Spleen (tissue), 11 donors: Measurements from ENCODE around the gene CYP4F3. TPM values are rescaled to one million over a fixed set of nuclear protein-coding genes. Genes with fewer than 3 reads are reported as not detected.

Experiments
- DNase-seq: peaks from one replicate; pipeline ENCODE4 v3.0.0-alpha.2; 2020
- H3K27ac ChIP-seq, 8 donors: fragments of 200-600 bp; sonication (generic) in 7 of 8; 1 replicate in 4 of 8; 2 replicates in 4 of 8; pipeline versions ENCODE4 v1.5.0 to v1.8.0; 2016 to 2021; ENCODE audit warnings: inconsistent platforms in 4 of 8, mild to moderate bottlenecking in 4 of 8, moderate library complexity in 1 of 8
- H3K27me3 ChIP-seq, 7 donors: fragments of 200-600 bp; sonication (generic) in 6 of 7; replicated peaks in 1 of 7; 1 replicate in 4 of 7; 2 replicates in 3 of 7; pipeline versions ENCODE4 v1.5.0 to v1.8.0; 2016 to 2021; ENCODE audit warnings: inconsistent platforms in 3 of 7, mild to moderate bottlenecking in 1 of 7
- H3K36me3 ChIP-seq, 6 donors: fragments of 200-600 bp; sonication (generic) in 5 of 6; 1 replicate in 4 of 6; 2 replicates in 2 of 6; pipeline versions ENCODE4 v1.5.0 to v1.8.0; 2016 to 2021; ENCODE audit warnings: inconsistent platforms in 2 of 6
- H3K4me1 ChIP-seq, 6 donors: fragments of 200-600 bp; sonication (generic) in 5 of 6; 1 replicate in 3 of 6; 2 replicates in 3 of 6; pipeline versions ENCODE4 v1.5.0 to v1.8.0; 2016 to 2021; ENCODE audit warnings: inconsistent platforms in 3 of 6
- H3K4me3 ChIP-seq, 8 donors: fragments of 200-600 bp; sonication (generic) in 7 of 8; 1 replicate in 4 of 8; 2 replicates in 4 of 8; pipeline versions ENCODE4 v1.5.0 to v1.8.0; 2016 to 2021; ENCODE audit warnings: inconsistent platforms in 4 of 8, mild to moderate bottlenecking in 4 of 8, moderate library complexity in 2 of 8
- H3K9me3 ChIP-seq, 8 donors: fragments of 200-600 bp; sonication (generic) in 7 of 8; 1 replicate in 4 of 8; 2 replicates in 4 of 8; pipeline versions ENCODE4 v1.5.0 to v1.8.0; 2016 to 2021; ENCODE audit warnings: inconsistent platforms in 4 of 8
- POLR2A ChIP-seq, 3 donors: fragments of 450-650 bp; IDR thresholded peaks; one replicate each; pipeline ENCODE4 v1.5.1; 2017; ENCODE audit warnings: antibody characterized with exemption in 3 of 3, mild to moderate bottlenecking in 1 of 3
- POLR2AphosphoS5 ChIP-seq, 3 donors: sonication (generic); formaldehyde crosslinking; IDR thresholded peaks; one replicate each; pipeline ENCODE4 v1.5.1; 2017; ENCODE audit warnings: antibody characterized with exemption in 3 of 3
- WGBS, 5 donors: extraction: QIAGEN DNeasy Blood & Tissue Kit in 3 of 5; methylation state at CpG; one replicate each; pipeline versions ENCODE4 v1.1.5 to v1.1.7; 2013 to 2018; 5-methylcytosine and 5-hydroxymethylcytosine counted together
- intact Hi-C: fragments of 100-400 bp; cut with DNase I; formaldehyde crosslinking; loops from one replicate; pipeline ENCODE4 v1.15.0; 2023; ENCODE audit warnings: low total_unique reads
- polyA plus RNA-seq, 3 donors: library from polyadenylated mRNA; stranded (reverse); fragments of 200-250 nt; gene quantifications; one replicate each; pipeline ENCODE4 v1.2.1, GENCODE V29; 2013
- total RNA-seq, 7 donors: library from RNA; depleted of rRNA in 3 of 7; stranded (reverse); fragments of >200 nt in 3 of 7; fragmentation: NEBNext Ultra II Directional in 4 of 7; extraction: Animal tissue kit (Norgen Biotek cat#: 25700) in 4 of 7; gene quantifications; one replicate each; pipeline versions ENCODE4 v1.1.0 to v1.2.1, GENCODE V29; 2016 to 2021
- TF ChIP-seq, protein P1 (sequence below), 11 experiments: fragments of 200-600 bp in 7 of 11; fragments of 450-650 bp in 4 of 11; sonication (generic) in 4 of 11; IDR thresholded peaks in 8 of 11; conservative IDR thresholded peaks in 3 of 11; 1 replicate in 7 of 11; 2 replicates in 4 of 11; pipeline versions ENCODE4 v1.4.0 to v1.8.0; 2016 to 2021; ENCODE audit warnings: antibody characterized with exemption in 11 of 11, inconsistent platforms in 4 of 11, mild to moderate bottlenecking in 1 of 11
- donor health status: healthy with polysubstance abuse.
- donor health status: DM: no; HTN: no; CAD: no; lungs with moderate emphysema.
- donor health status: DM: no; HTN: no; CAD: no.
- donor health status: Bipolar disorder and iron deficiency.
- donor health status: healthy.
- donor health status: DM: no; HTN: no; CAD: no.
- donor health status: DM: yes; HTN: yes; CAD: no.

The CYP4F3 gene
- total and polyA plus RNA-seq, 10 donors, result 0.03 to 44.1 (median 5.2) TPM

DNA sequence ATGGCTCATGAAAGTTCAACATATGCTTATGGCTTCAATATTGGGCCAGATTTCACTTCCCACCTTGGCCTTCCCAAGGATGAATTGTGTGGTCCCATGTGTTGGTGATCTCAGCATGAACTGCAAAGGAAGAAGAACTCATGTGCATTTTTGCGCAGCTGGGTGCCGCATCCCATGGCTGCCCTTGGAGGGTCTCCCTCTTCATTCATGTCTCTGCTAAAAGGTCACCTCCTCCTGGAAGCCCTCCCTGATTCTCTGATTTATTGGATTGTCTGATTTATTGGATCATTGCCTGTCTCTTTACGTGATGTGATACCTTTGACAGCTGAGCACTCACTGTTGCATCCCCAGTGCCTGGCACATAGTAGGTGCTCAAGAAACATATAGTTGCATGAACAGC, 27.4 kb upstream of the CYP4F3 start:
- no peaks in the 10 kb centered on the region for H3K36me3 ChIP-seq
- H3K9me3 ChIP-seq, result no peaks in the 10 kb centered on the region
- TF ChIP-seq POLR2AphosphoS5 (IDR thresholded peaks at IDR 0.05) (no peak), POLR2A (IDR thresholded peaks at IDR 0.05) (no peak)
- TF ChIP-seq, protein P1, sequence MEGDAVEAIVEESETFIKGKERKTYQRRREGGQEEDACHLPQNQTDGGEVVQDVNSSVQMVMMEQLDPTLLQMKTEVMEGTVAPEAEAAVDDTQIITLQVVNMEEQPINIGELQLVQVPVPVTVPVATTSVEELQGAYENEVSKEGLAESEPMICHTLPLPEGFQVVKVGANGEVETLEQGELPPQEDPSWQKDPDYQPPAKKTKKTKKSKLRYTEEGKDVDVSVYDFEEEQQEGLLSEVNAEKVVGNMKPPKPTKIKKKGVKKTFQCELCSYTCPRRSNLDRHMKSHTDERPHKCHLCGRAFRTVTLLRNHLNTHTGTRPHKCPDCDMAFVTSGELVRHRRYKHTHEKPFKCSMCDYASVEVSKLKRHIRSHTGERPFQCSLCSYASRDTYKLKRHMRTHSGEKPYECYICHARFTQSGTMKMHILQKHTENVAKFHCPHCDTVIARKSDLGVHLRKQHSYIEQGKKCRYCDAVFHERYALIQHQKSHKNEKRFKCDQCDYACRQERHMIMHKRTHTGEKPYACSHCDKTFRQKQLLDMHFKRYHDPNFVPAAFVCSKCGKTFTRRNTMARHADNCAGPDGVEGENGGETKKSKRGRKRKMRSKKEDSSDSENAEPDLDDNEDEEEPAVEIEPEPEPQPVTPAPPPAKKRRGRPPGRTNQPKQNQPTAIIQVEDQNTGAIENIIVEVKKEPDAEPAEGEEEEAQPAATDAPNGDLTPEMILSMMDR (IDR thresholded peaks at IDR 0.05 in 8 of 11, conservative IDR thresholded peaks at IDR 0.05 in 3 of 11), result no peak
- H3K4me1 ChIP-seq, result no peaks in the 10 kb centered on the region
- H3K27me3 ChIP-seq, result peaks cover 0 to 49% (median 0%) of the 10 kb centered on the region in 7 donors
- intact Hi-C loops, result no loop called here
- 79 to 94% (median 87%) methylated on average over 3 of the region's 3 CpGs for WGBS, 5 donors
- DNase-seq, result no peak
- H3K4me3 ChIP-seq, result no peak overlapping the region
- no peak overlapping the region for H3K27ac ChIP-seq

DNA sequence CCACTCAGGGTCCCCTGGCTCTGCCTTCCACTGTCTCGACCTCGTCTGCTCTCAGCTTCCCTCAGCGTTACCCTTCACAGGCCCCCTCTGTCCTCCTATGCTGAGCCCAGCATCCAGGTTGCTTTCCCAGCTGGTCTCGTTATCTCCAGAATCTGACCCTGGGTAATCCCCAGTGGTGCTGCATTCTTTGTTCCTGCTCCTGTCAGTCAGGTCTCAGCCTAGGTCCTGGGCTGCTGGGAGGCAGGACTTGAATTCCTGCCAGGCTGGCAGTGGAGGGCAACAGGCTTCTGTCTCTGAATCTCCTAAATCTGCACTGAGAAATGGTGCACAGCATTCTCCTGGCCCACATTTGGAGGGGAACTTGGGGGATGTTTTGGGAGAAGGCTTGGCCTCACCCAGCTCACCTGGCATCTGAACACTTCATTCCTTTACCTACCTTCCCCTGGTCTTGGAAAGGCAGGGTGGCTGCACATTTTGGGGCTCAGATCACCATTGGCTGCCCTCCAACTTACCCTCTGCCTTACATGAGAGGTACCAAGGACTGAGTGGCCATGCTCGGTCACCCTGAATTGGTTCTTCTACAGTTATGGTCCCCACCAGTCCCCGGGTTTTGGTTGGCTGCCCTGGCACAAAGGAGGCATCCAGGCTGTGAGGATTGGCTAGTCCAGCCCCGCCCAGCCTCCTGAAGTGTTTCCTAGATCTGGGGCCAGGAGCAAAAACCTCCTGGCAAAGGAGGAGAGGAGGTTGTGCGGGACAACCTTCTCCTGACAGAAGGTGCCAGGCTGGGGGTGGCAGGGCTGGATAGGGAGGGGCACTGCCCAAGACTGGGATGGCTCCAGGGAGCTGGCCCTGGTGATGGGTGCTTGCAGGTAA, 26.0 kb upstream of the CYP4F3 start, which contains the start of gene CYP4F8:
TSS of gene CYP4F8 (plus strand) at position 712 of the 873 bp plus-strand sequence. CDS start 399 bp downstream, outside the sequence.
- Histone ChIP-seq H3K4me1 (no peaks in the 10 kb centered on the region), H3K27ac (no peak within 1 kb of the TSS), H3K27me3 (peaks cover 0 to 61% (median 0%) of the 10 kb centered on the region in 7 donors), H3K9me3 (no peaks in the 10 kb centered on the region), H3K36me3 (no peaks in the 10 kb centered on the region), H3K4me3 (no peak within 1 kb of the TSS)
- intact Hi-C loops, result no loop called here
- DNase-seq, result no peak
- TF ChIP-seq, protein P1 (IDR thresholded peaks at IDR 0.05 in 8 of 11, conservative IDR thresholded peaks at IDR 0.05 in 3 of 11), result no peak
- TF ChIP-seq POLR2A (IDR thresholded peaks at IDR 0.05), result no peak
- TF ChIP-seq POLR2AphosphoS5 (IDR thresholded peaks at IDR 0.05), result no peak
- WGBS, 5 donors, result 44 to 64% (median 55%) methylated on average over 7 to 8 of the region's 8 CpGs

DNA sequence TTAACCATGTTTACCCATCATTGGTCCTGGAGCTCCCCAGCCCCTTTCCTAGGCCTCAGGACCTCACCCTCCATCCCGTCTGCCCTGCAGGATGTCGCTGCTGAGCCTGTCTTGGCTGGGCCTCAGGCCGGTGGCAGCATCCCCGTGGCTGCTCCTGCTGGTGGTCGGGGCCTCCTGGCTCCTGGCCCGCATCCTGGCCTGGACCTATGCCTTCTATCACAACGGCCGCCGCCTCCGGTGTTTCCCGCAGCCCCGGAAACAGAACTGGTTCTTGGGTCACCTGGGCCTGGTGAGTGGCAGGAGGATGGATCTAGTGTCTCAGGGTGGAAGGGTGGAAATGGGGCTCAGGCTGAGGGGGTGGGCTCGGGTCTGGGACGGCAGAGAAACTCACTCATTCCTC, 25.2 kb upstream of the CYP4F3 start:
- Histone ChIP-seq H3K9me3 (no peaks in the 10 kb centered on the region), H3K4me3 (no peak overlapping the region), H3K4me1 (no peaks in the 10 kb centered on the region), H3K36me3 (no peaks in the 10 kb centered on the region), H3K27ac (no peak overlapping the region), H3K27me3 (peaks cover 0 to 64% (median 0%) of the 10 kb centered on the region in 7 donors)
- DNase-seq, result no peak
- intact Hi-C loops, result no loop called here
- TF ChIP-seq POLR2AphosphoS5 (IDR thresholded peaks at IDR 0.05), result no peak
- 64 to 79% (median 72%) methylated on average over 13 to 14 of the region's 14 CpGs for WGBS, 5 donors

DNA sequence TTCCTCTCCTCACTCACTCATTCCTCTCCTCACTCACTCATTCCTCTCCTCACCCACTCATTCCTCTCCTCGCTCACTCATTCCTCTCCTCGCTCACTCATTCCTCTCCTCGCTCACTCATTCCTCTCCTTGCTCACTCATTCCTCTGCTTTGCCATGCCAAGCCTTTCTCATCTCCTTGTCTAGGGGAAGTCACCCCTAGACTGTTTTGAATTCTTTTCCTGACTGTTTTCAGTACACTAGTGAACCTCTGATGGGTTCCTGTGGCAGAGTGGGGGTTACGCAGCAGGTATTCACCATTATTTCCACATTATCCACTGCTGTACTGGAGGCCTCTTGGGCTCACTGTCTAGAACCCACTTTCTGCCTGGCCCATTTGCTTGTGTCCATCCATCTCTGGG, 24.5 kb upstream of the CYP4F3 start:
- Histone ChIP-seq H3K36me3 (no peaks in the 10 kb centered on the region), H3K4me3 (no peak overlapping the region), H3K4me1 (no peaks in the 10 kb centered on the region), H3K27me3 (peaks cover 0 to 58% (median 0%) of the 10 kb centered on the region in 7 donors), H3K9me3 (no peaks in the 10 kb centered on the region), H3K27ac (no peak overlapping the region)
- TF ChIP-seq POLR2A (IDR thresholded peaks at IDR 0.05), result no peak
- TF ChIP-seq, protein P1 (IDR thresholded peaks at IDR 0.05 in 8 of 11, conservative IDR thresholded peaks at IDR 0.05 in 3 of 11), result no peak
- TF ChIP-seq POLR2AphosphoS5 (IDR thresholded peaks at IDR 0.05), result no peak
- intact Hi-C loops, result no loop called here
- 66 to 92% (median 82%) methylated on average over 4 of the region's 4 CpGs for WGBS, 5 donors
- DNase-seq, result no peak
